HG02588 (cell line): ENCODE data around the gene CAT.

Experiments used
- ATAC-seq: cut with Tn5 transposase; IDR thresholded peaks from one replicate; pipeline ENCODE4 v1.9.1; 2021; ENCODE audit warnings: mild to moderate bottlenecking, moderate library complexity; ENCODE audit not compliant: unreplicated experiment

The CAT gene

DNA sequence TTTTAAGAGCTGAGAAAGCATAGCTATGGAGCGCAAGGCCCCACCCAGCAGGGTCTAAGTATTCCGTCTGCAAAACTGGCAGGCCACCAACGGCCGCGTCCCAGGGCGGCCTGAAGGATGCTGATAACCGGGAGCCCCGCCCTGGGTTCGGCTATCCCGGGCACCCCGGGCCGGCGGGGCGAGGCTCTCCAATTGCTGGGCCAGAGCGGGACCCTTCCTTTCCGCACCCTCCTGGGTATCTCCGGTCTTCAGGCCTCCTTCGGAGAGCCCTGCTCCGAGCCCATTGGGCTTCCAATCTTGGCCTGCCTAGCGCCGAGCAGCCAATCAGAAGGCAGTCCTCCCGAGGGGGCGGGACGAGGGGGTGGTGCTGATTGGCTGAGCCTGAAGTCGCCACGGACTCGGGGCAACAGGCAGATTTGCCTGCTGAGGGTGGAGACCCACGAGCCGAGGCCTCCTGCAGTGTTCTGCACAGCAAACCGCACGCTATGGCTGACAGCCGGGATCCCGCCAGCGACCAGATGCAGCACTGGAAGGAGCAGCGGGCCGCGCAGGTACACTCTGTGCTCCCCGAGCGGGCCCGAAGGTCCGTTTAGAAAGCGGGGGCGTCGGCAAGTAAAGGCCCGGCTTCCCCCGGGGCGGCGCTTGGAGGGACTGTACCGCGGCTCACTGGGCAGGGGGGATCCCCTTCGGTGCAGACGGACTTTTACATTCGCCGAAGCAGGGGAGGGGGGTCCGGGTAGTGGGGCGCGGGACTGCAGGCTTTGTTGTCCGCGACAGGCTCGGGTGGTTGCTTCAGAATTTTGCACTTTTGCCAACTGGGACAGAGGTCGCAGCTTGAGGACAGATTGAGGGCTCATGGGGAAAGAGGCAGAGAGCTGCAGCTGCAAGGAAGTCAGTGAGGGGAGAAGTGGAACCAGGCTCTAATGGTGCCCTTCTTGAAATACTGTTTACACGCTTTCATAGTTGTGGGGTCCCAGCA lies at the start of gene CAT:
Gene CAT, plus strand, starts transcription at position 406 of the 979 bp plus-strand sequence. Its CDS starts 80 bp downstream, at position 486.
- peak; percentile 98 for ATAC-seq

DNA sequence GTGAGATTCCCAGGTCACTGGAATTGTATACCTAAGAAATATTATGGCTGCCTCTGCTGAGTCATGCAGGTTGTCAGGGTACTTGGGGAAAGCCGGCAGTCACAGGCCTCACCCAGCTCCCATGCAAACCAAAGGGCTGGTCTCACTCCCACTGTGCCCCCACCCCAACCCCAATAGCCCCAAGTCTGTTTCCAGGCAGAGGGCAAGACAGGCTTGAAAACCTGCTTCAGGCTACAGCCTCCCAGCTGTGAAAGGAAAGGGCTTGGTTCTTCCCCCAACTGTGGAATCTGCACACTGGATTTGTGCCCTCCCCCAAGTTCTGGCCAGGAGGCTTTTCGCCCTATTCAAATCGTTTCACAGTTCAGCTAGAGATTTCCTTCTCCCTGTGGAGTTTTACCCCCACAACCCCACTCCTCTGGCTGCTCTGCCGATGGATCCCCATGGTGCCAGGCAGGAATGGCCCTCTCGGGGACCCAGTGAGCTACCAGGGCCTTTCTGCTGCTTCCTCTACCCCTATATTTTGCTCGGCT lies 43.9 kb upstream of the CAT start:
- ATAC-seq: no peak

DNA sequence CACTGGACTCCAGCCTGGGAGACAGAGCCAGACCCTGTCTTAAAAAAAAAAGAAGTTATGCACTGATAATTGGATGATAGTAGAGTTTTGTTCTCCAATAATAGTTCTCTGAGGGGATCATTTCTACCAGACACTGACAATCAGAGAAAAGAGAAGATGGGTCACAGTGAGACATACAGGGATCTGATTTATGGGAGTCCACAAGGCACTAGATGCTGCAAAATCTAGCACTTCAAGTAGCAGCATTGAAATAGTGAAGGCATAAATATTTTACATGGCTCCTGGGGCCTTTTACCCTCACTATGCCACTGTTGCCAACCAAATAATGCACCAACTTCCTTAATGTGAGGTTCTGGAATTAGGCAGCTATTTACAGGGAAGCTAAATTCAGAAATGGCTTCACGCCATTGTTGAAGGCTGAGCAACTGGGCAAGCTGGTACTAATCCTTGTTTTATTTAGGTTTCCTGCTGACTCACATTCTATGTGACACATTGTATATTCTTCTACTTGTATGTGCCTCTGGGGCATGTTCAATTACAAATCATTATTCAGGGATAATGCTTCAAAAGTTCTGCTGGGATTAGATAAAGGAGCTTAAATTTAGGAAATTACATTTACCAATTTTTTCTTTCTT lies 42.7 kb upstream of the CAT start:
- ATAC-seq: no peak

DNA sequence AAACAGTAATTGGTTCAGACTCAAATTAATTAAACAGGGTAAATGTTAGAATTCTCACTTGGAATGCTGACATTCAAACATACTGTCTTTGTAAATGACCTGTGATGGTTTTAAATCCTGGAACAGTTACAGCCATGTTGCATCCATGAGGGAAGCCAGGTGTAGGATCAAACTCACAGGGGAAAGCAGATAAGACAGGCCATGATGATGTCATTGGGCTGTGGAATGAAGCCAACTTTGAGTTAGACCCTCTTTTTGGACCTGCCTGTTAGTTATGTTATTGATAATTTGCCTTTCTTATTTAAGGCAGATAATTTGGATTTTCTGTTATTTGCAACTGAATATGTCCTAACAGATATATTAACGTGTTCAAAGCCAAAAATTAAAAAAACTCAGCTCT lies 41.6 kb upstream of the CAT start:
- ATAC-seq: no peak

DNA sequence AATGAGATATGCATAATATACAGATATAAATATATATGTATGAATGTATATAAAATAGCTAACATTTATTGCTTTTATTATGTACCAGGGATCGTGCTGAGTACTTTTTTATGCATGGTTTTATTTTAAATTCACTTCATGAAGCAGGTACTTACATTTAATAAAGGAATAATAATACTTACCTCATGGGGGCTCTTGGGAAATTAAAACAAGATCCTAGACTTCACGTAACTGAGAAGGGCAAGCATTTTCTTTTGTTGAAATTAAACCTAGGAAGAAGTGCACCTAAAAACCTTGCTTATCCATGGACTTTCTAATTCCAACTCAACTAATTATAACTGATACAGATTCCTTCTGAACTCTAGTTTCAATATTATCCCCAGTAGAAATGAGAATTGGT lies 40.9 kb upstream of the CAT start:
- ATAC-seq: no peak

DNA sequence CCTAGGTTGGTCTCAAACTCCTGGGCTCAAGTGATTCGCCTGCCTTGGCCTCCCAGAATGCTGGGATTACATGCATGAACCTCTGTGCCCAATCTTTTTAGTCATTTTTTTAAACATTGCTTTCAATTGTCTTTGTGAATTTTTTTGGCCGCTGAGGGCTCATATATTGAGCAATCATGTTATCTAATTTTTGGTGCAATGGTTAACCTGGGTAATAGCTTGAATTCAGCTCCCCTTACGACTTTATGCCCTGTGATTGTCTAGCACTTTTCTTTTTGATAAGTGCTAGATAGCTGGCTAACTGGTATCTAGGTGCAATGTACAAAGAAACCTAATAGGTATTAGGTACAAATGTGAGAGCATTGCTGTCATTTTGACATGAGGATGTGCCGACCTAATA lies 35.3 kb upstream of the CAT start:
- no peak for ATAC-seq

DNA sequence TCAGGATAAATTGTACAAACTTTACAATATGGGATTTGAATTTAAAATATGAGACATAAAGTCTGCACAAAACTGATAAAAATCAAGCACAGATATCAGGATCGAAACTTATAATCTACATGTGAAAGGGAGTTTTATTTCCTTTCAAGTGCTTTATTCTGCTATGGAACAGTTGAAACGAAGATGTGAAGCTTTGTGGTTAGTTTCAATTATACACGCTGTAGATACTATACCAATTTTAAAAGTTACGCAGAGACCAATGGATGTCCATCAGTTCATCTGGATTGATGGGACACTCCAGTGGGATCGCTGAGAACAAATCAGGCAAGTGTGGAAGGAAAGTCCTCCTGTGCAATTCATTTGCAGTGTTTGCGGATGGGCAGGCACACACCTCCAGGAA lies 34.5 kb upstream of the CAT start:
- ATAC-seq: no peak

DNA sequence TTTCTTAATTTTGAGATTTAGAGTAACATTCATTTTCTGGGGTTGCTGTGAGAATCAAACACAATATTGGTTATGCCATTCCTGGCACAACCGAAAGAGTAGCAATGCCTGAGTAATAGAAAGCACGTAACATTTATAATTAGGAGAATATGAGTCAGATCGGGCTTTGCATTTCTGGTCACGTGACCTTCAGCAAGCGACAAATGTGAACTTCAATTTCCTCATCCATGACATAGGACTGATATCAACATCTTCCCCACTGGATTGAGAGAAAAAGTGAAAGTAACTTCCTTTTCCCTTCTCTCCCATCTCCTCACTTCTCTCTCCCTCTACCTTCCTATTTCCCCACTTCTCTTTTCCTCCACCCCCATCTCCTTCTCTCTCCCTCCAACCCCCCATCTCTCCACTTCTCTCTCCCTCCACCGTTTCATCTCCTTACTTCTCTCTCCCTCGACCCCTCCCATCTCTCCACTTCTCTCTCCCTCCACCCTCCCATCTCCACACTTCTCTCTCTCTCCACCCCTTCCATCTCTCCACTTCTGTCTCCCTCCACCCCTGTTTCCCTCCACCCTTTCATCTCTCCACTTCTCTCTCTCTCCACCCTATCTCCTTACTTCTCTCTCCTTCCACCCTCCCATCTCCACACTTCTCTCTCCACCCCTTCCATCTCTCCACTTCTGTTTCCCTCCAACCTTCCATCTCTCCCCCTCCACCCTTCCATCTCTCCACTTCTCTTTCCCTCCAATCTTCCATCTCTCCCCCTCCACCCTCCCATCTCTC lies 33.5 kb upstream of the CAT start:
- ATAC-seq: no peak

DNA sequence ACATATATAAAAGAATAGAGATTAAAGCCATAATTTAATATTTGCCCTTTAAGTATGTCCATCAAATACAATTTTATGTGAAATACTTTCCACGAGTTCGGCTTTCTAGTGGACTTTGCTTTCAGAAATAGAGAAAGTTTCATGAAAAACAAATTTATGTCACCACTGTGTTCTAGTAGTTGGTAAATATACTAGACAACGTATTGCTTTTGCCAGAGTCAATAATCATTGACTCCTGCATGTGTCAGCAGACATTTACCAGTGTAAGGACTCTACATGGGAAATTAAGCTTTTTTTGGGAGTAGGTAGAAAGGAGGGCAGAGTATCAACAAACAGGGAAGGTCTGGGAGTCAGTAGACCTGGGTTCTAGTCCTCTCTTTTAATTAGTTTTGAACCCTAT lies 32.3 kb upstream of the CAT start:
- ATAC-seq: no peak

DNA sequence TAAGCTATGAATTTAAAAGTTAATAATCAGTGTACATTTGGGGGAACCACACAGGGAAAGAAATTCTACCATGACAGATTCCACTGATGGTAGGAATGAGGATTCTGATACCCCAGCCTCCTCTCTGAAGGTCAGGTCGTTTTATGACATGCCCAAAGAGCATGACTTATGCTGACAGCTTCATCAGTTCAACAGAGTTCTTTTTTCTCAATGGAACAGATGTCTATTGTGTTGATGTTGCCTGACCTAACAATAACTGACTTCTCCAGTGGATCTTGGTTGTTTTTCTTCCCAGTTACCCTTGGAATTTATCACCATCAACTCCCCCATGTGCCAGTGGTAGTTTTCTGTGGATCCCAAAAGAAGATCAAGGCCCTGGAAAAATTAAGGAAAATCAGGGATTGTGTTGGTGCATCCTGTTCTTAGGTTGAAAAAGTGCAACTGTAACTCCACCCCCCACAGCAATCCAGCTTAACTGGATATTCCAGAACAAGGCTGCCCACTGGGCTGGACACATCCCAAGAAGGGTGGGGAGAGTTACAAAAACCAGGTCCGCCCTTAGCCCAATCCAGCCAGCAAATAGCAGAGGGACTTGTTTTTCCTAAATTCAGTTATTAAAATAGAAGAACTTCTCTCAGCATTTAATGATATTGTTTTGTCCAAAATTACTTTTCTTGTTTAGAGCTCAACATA lies 31.5 kb upstream of the CAT start:
- ATAC-seq: no peak

DNA sequence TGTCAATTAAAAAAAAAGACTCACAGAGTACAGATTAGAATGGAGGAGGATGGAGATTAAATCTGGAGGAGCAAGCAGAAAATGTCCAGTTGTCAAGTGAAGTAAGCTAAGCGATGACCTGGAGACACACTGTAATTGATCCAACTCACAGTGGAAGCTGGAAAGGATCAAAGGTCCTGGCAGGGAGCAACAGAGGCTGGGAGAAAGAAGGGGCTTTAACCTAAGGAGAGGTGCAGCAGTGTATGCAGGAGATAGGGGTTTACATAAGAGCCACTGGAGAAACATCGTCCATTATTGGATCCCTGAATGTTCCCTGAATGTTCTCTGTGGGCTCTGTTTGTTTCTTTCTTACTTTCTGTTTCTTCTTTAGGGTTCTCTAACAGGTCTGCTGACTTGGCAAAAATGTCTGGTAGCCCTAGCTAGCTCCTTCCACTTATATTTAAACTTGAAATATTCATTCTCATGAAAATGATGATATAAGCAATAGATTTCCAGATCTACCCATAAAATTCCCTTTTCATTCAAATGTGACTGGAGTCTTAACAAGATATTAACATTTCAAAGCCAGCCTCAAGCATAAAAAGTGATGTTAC lies 30.1 kb upstream of the CAT start:
- ATAC-seq: no peak

DNA sequence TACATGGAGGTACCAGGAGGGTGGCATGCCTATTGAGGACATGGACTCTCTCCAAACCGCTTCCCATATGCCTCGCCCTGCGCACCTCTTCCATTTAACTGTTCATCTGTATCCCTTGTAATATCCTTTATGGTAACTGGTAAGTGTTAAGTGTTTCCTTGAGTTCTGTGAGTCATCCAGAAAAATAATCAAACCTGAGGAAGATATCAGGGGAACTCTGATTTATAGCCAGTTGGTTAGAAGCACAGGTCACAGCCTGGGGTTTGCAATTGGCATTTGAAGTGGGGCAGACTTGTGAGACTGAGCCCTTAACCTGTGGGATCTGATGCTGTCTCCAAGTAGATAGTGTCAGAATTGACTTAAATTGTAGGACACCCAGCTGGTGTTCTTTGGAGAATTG lies 27.6 kb upstream of the CAT start:
- ATAC-seq: no peak

DNA sequence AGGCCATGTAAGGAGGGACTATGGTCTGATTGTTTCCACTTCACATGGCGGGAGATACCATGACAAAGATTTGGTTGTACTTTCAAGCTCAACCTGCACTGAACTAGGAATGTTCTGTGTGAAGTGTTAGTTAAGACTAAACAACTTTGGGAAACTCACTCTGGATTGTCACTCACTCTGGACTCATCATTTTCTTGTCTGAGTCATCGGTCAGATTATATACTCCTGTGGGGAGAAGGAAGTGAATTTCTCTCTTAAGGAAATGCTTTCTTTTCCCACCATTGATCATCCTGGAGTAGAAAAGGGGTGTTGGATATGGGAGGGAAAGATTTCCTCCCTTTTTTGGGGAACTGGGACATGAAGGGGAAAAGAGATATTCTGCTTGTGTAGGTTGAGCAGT lies 26.9 kb upstream of the CAT start:
- ATAC-seq: no peak

DNA sequence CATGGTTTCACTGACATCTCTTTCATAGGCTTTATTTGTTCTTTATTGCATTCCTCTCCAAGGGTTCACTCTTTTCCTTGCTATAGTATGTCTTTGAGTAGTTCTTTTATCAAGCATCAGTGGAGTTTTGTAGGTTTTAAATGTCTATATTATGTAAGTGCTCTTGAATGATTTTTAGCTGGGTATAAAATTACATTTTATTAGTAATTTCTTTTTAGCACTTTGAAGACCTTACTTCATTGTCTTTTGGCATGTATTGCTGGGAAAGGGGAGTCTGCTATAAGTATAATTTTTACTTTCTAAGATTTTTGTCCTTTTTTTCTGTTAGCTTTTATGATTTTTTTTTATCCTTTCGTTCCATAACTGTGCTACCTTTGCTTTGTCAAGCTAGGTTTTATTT lies 25.5 kb upstream of the CAT start:
- ATAC-seq: no peak

DNA sequence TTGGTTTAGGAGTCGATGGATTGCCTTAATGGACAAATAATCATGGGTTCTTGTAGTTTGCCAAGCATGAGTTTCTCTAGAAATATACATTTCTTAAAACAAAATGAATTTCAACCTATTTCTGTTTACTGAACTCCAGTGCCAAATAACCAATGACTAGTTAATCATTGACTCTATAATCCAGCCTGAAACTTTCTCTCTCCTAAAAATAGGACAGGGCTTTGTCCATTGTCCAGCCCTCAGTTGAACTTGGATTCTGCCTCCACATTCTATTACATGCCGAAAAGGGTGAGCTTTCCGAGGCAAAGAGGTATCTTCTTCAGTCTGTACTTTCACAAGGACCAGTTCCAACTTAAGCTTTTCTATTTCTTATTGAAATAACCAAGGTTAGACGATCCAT lies 23.2 kb upstream of the CAT start:
- ATAC-seq: no peak

DNA sequence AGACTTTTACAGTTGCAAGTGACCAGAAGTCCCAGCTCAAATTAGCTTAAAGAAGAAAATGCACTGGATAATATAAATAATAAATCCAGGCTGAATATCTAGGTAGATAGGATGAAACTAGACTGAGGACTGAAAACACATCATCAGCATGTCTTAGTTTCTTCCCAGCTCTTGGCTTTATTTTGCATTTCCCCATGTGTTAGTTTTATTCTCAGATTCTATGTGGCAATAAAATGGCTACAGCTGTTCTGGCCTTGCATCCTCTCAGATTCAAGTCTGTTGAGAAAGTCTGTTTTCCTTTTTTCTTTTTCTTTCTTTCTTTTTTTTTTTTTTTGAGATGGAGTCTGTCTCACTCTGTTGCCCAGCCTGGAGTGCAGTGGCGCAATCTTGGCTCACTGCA lies 22.6 kb upstream of the CAT start:
- no peak for ATAC-seq

DNA sequence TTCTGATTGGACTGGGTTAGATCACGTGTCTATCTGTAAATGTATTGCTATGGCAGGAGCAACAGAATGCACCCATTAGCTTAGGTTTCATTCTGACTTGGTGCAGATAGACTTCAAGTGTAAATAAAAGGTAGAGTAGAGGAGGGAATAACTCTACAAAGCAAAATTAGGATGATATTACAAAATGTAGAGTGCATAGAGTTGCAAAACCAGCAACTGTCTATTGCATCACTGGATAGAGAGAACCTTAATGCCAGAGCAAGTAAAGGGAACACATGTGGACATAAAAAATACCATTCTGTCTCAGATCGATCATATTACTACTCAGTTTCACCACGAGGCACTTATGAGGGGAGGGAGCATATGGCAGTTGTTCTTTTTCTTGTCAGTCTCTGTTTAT lies 22.0 kb upstream of the CAT start:
- ATAC-seq: no peak

DNA sequence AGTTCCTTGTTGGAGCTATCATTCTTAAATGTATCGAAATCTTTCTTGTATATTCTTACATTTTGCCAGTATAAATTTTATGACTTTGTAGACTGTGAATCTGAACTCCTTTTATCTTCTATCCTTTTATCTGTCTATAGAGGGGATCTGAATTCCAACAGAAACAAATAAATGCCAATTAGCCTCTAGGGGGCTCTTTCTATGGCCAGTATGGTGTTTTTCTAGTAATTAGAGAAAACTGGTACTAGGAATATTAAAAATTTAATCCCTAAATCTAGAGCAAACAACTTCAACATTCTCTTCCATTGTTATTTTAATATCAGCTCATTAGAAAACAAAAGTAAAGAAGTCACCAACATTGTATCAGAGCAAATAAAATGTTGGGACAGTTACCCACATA lies 21.5 kb upstream of the CAT start:
- ATAC-seq: no peak

DNA sequence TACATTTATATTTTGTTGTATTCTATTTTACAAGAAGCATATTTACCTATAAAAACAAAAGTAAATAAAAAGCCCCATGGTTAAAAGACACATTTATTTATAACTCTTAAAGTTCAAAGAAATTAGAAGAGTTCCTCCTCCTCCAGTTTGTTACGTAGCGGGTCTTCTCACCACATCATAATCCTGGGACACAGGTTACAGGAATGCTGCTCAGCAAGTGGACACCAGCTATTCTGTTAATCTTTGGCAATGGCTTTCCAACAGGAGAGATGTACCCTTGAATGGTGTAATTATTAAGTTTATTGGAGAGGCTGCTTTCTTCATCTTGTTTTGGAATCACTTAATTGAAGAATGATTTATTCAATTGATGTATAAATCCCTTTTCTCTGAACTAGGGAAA lies 19.6 kb upstream of the CAT start:
- no peak for ATAC-seq

DNA sequence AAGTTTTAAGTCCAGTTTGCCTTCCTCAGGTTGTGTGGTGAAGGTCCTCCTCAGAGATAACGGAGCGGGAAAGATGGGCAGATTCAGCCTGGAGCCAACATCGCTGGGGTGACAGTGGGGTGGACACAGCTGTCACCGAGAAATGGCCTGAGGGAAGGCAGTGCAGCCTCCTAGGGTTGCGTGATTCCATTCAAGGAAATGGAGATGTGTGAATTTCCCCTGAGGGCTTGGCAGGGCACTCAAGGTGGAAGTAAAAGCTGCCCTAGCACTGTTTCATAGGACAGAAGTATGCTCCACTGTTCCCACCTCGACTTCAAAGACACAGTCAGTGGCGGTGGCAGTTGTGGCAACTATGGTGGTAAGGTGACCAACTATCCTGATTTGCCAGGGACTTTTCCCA lies 15.4 kb upstream of the CAT start:
- no peak for ATAC-seq
